SK-N-MC (cell line): ENCODE results near the gene DNAJC11.

Experiments
- DNase-seq: peaks from one replicate; pipeline ENCODE4 v3.0.0-alpha.2; 2011; ENCODE audit warnings: low read depth, low spot score
- H3K27ac ChIP-seq: fragments of 200-600 bp; sonication (generic); 2 replicates; pipeline ENCODE4 v1.5.1; 2016; ENCODE audit warnings: mixed run types
- H3K36me3 ChIP-seq: fragments of 200-600 bp; sonication (generic); 2 replicates; pipeline ENCODE4 v1.6.1; 2017; ENCODE audit warnings: antibody characterized with exemption, low read length, mixed read lengths; ENCODE audit not compliant: insufficient read depth
- H3K4me3 ChIP-seq: fragments of 200-600 bp; sonication (generic); 2 replicates; pipeline ENCODE4 v1.5.1; 2016
- H3K9ac ChIP-seq: fragments of 200-600 bp; sonication (generic); 2 replicates; pipeline ENCODE4 v1.8.0; 2017; ENCODE audit warnings: mixed run types, mixed read lengths; ENCODE audit not compliant: insufficient read length
- H3K9me3 ChIP-seq: fragments of 200-600 bp; sonication (generic); 2 replicates; pipeline ENCODE4 v1.6.1; 2017; ENCODE audit warnings: low read depth, mild to moderate bottlenecking, antibody characterized with exemption, low read length, moderate library complexity, mixed read lengths
- EZH2 ChIP-seq: fragments of 200-600 bp; sonication (generic); IDR thresholded peaks from one replicate; pipeline ENCODE4 v1.6.1; 2017; ENCODE audit warnings: antibody characterized with exemption
- FOXP2 ChIP-seq: optimal IDR thresholded peaks from 2 replicates; pipeline ENCODE3; 2011; ENCODE audit warnings: mild to moderate bottlenecking, moderate library complexity; ENCODE audit not compliant: insufficient read depth; ENCODE audit errors: extremely low read length, control extremely low read depth
- POLR2AphosphoS5 ChIP-seq: IDR thresholded peaks from 2 replicates; pipeline ENCODE4 v1.6.1; 2012; ENCODE audit warnings: mild to moderate bottlenecking, low read depth, low read length, borderline replicate concordance

DNAJC11 gene

GRCh38 chr1:6688001-6688400, 13.6 kb downstream of the DNAJC11 start:
- no peak overlapping the region for H3K9ac ChIP-seq
- no peak overlapping the region for H3K4me3 ChIP-seq
- no peaks in the 10 kb centered on the region; the same call in 1 of the 2 replicates for H3K36me3 ChIP-seq
- no peak overlapping the region for H3K27ac ChIP-seq
- DNase-seq, result no peak
- no peaks in the 10 kb centered on the region for H3K9me3 ChIP-seq
- TF ChIP-seq FOXP2 (no peak), EZH2 (no peak), POLR2AphosphoS5 (no peak)

GRCh38 chr1:6686294-6686693, 15.3 kb downstream of the DNAJC11 start:
- no peak overlapping the region for H3K27ac ChIP-seq

GRCh38 chr1:6685381-6685780, 16.2 kb downstream of the DNAJC11 start:
- TF ChIP-seq FOXP2 (no peak), POLR2AphosphoS5 (no peak), EZH2 (no peak)
- Histone ChIP-seq H3K9me3 (no peaks in the 10 kb centered on the region), H3K4me3 (no peak overlapping the region), H3K27ac (no peak overlapping the region), H3K9ac (no peak overlapping the region), H3K36me3 (peaks cover 5% of the 10 kb centered on the region)
- no peak for DNase-seq

More at GRCh38 chr1:6686294-6686693, 15.3 kb downstream of the DNAJC11 start:
- no peak for DNase-seq
- no peaks in the 10 kb centered on the region for H3K9me3 ChIP-seq
- H3K9ac ChIP-seq, result no peak overlapping the region
- no peak overlapping the region for H3K4me3 ChIP-seq
- no peaks in the 10 kb centered on the region; the same call in 1 of the 2 replicates for H3K36me3 ChIP-seq
- no peak for TF ChIP-seq POLR2AphosphoS5
- no peak for TF ChIP-seq EZH2
- no peak for TF ChIP-seq FOXP2

- H3K36me3 ChIP-seq, result peaks cover 22% of the 10 kb centered on the region
- no peak overlapping the region for H3K27ac ChIP-seq
- H3K4me3 ChIP-seq, result no peak overlapping the region
- TF ChIP-seq EZH2, result no peak
- no peak for TF ChIP-seq POLR2AphosphoS5
- no peak for TF ChIP-seq FOXP2
- no peak for DNase-seq
- no peak overlapping the region for H3K9ac ChIP-seq
- H3K9me3 ChIP-seq, result no peaks in the 10 kb centered on the region
Measured at GRCh38 chr1:6683434-6683833, 18.2 kb downstream of the DNAJC11 start.

GRCh38 chr1:6675941-6676340, 25.7 kb downstream of the DNAJC11 start:
- no peak overlapping the region for H3K4me3 ChIP-seq
- H3K27ac ChIP-seq, result no peak overlapping the region
- H3K36me3 ChIP-seq, result peaks cover 69% of the 10 kb centered on the region
- H3K9me3 ChIP-seq, result no peaks in the 10 kb centered on the region
- DNase-seq, result no peak
- TF ChIP-seq POLR2AphosphoS5 (no peak), FOXP2 (no peak), EZH2 (no peak)
- H3K9ac ChIP-seq, result no peak overlapping the region

- DNase-seq, result no peak
- Histone ChIP-seq H3K9ac (no peak overlapping the region), H3K4me3 (no peak overlapping the region), H3K36me3 (peaks cover 61% of the 10 kb centered on the region), H3K27ac (no peak overlapping the region), H3K9me3 (no peaks in the 10 kb centered on the region)
- TF ChIP-seq POLR2AphosphoS5, result no peak
- no peak for TF ChIP-seq FOXP2
- TF ChIP-seq EZH2, result no peak
Measured at GRCh38 chr1:6674771-6675170, 26.8 kb downstream of the DNAJC11 start.

- no peak for TF ChIP-seq FOXP2
- no peak for TF ChIP-seq EZH2
- TF ChIP-seq POLR2AphosphoS5, result no peak
- Histone ChIP-seq H3K9ac (no peak overlapping the region), H3K27ac (no peak overlapping the region), H3K36me3 (peaks cover 53% of the 10 kb centered on the region; the same call in 1 of the 2 replicates), H3K9me3 (no peaks in the 10 kb centered on the region), H3K4me3 (no peak overlapping the region)
- no peak for DNase-seq
Measured at GRCh38 chr1:6673816-6674398, 27.7 kb downstream of the DNAJC11 start.

- peaks cover 47% of the 10 kb centered on the region; the same call in 1 of the 2 replicates for H3K36me3 ChIP-seq
- TF ChIP-seq EZH2 (no peak), FOXP2 (no peak), POLR2AphosphoS5 (no peak)
- no peak overlapping the region for H3K9ac ChIP-seq
- H3K27ac ChIP-seq, result no peak overlapping the region
- H3K9me3 ChIP-seq, result no peaks in the 10 kb centered on the region
- no peak overlapping the region for H3K4me3 ChIP-seq
- no peak for DNase-seq
Measured at GRCh38 chr1:6672558-6672957, 29.1 kb downstream of the DNAJC11 start.

GRCh38 chr1:6668503-6668902, 33.1 kb downstream of the DNAJC11 start:
- H3K9ac ChIP-seq, result no peak overlapping the region
- DNase-seq, result no peak
- no peak for TF ChIP-seq EZH2
- TF ChIP-seq POLR2AphosphoS5, result no peak
- TF ChIP-seq FOXP2, result no peak
- H3K4me3 ChIP-seq, result no peak overlapping the region
- H3K27ac ChIP-seq, result no peak overlapping the region
- peaks cover 45% of the 10 kb centered on the region for H3K36me3 ChIP-seq
- no peaks in the 10 kb centered on the region for H3K9me3 ChIP-seq
